ENCODE data around the gene PCGF1. TPM values are rescaled to one million over a fixed set of nuclear protein-coding genes. Genes with fewer than 3 reads are reported as not detected.

Gene PCGF1
- total RNA-seq, 4 donors from 2014 or later = 4.4 to 16.2 (median 14.7) TPM

DNA sequence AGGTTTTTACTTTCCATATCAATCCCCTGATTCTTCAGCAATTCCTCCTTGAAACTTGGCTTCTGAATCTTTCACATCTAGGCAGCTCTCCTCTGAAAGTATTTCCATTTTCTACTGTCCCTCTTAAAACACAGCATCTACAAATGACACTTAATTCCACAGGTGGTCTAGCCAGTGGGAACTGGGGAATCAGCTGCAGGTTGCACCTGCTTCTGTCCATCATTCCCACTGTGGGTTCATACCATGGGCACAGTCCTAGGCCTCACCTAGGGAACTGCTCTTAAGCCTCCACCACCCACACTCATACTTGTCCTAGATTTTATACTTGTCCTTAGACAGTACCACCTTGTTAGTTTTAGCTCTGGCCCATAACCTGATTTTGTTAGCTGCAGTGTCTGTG lies 44.0 kb upstream of the PCGF1 start:
- H3K27me3 ChIP-seq = peaks cover 0 to 57% (median 0%) of the 10 kb centered on the region in 4 donors
- intact Hi-C loops (cut with DNase I) = no loop called here
- H3K4me1 ChIP-seq = peaks cover 14 to 55% (median 26%) of the 10 kb centered on the region in 3 donors
- H3K36me3 ChIP-seq = peaks cover 0 to 5% (median 0%) of the 10 kb centered on the region in 3 donors
- DNase-seq = no peak
- no peaks in the 10 kb centered on the region for H3K9me3 ChIP-seq
- TF ChIP-seq, protein P1, sequence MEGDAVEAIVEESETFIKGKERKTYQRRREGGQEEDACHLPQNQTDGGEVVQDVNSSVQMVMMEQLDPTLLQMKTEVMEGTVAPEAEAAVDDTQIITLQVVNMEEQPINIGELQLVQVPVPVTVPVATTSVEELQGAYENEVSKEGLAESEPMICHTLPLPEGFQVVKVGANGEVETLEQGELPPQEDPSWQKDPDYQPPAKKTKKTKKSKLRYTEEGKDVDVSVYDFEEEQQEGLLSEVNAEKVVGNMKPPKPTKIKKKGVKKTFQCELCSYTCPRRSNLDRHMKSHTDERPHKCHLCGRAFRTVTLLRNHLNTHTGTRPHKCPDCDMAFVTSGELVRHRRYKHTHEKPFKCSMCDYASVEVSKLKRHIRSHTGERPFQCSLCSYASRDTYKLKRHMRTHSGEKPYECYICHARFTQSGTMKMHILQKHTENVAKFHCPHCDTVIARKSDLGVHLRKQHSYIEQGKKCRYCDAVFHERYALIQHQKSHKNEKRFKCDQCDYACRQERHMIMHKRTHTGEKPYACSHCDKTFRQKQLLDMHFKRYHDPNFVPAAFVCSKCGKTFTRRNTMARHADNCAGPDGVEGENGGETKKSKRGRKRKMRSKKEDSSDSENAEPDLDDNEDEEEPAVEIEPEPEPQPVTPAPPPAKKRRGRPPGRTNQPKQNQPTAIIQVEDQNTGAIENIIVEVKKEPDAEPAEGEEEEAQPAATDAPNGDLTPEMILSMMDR (IDR thresholded peaks at IDR 0.05) = no peak
- TF ChIP-seq POLR2A (IDR thresholded peaks at IDR 0.05) = no peak
- H3K4me3 ChIP-seq = no peak overlapping the region
- no peak overlapping the region for H3K27ac ChIP-seq

DNA sequence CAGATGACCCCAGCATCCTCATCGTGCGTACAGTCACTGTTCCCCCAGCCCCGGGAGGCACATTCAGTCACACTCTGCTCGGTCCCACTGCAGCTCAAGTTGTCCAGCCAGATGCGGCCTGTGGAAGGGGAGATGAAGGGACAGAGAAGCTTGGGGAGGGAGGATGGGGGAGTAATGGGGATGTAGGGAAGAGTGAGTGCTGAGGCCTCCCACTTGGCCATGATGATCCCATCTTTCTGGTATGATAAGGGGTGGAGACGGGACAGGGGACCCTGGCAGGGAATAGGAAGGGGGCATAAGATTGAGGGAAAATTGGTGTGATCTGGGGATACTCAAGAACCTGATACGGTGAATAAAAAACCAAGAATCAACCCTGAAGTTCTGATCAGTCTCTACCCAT lies 42.7 kb upstream of the PCGF1 start:
- Histone ChIP-seq H3K4me3 (no peak overlapping the region), H3K27me3 (peaks cover 0 to 49% (median 0%) of the 10 kb centered on the region in 4 donors), H3K4me1 (peaks cover 14 to 47% (median 22%) of the 10 kb centered on the region in 3 donors), H3K27ac (no peak overlapping the region), H3K36me3 (no peaks in the 10 kb centered on the region), H3K9me3 (no peaks in the 10 kb centered on the region)
- intact Hi-C loops (cut with DNase I) = no loop called here
- no peak for TF ChIP-seq POLR2A (IDR thresholded peaks at IDR 0.05)
- TF ChIP-seq, protein P1 (IDR thresholded peaks at IDR 0.05) = no peak
- DNase-seq = no peak
- 90 to 93% methylated on average over 3 to 7 of the region's 7 CpGs for WGBS, 2 donors

DNA sequence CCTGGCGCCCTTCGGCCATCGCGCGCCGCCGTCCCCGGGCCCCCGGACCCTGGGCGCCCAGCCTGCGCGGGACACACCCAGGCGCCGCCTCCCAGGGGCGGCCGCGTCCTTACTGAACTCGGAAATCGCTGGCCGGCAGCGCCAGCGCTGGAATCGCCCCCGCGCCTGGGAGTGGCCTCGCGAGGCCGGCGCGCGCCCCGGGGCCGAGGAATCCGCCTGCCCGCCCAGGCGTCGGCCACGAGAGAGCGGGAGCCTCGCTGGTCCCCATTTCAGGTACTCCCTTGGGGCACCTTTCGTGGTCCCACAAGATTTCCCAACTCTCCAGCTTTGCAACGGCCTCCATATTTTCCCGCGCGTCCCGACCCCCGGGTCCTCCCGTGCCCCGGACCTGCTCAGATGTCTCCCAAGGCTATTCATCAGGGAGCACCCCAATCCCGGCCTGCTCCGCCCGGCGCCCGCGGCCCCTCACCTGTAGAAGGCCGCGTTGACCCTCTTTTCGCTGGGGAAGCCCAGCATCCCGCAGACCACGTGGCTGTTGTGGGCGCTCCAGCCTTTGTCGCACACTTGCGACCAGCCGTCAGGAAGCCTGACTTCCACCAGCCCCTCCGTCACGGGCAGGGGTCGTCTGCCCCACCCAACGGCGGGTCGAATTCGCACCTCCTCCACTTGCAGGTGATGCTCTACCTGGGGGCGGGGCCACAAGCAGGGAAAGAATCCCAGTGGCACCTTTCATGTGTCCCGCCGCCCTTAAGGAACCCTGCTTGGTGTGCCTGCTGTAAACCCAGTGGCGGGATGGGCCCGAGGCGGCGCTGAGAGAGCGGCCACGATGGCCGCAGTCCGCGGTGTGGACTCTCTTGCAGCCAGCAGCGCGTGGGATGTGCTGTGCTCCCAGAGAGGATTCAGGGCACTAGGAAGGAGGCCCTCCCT lies 41.7 kb upstream of the PCGF1 start:
- intact Hi-C loops (cut with DNase I) = no loop called here
- no peak for DNase-seq
- Histone ChIP-seq H3K27me3 (peaks cover 0 to 38% (median 0%) of the 10 kb centered on the region in 4 donors), H3K36me3 (no peaks in the 10 kb centered on the region), H3K4me1 (peaks cover 14 to 36% (median 21%) of the 10 kb centered on the region in 3 donors), H3K27ac (peak overlapping the region; percentile 49 to 78 (median 58)), H3K4me3 (peak overlapping the region; percentile 45 to 70 (median 57)), H3K9me3 (no peaks in the 10 kb centered on the region)
- 0 to 7% methylated on average over 10 to 24 of the region's 85 CpGs for WGBS, 2 donors
- TF ChIP-seq, protein P1 (IDR thresholded peaks at IDR 0.05) = no peak
- TF ChIP-seq POLR2A (IDR thresholded peaks at IDR 0.05) = peak in 1 of 4 donors; percentile 19

DNA sequence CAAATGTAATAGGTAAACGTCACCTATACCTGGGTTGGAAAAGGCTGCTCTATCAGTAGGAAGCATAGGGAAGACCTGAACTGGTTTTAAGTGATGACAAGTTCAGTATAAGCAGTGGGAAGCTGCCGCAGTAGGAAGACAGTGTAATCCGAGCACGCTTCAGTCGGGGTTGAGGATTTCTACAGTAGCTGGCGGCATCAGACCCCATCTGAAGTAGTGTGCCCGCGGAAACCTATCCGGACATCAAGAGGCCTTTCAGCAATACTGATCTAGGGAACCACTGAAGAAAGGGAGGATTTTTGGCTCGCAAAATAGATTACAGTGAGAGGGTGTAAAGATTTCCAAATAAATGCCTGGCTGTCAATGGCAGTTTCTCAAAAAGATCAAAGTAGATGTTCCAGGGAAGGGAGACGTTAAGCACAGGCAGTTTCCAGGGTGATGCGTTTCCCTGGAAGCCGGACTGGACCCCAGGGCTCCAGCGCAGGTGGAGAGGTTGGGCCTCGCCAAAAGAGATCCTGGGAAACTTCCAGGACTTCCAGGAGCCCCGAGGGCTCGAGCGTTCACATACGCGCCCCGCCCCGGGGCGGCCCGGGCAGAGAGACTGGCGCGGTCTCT lies 40.9 kb upstream of the PCGF1 start:
- H3K27ac ChIP-seq = peak overlapping the region; percentile 49 to 78 (median 58)
- H3K27me3 ChIP-seq = peaks cover 0 to 30% (median 0%) of the 10 kb centered on the region in 4 donors
- peaks cover 11 to 28% (median 16%) of the 10 kb centered on the region in 3 donors for H3K4me1 ChIP-seq
- H3K36me3 ChIP-seq = no peaks in the 10 kb centered on the region
- no peaks in the 10 kb centered on the region for H3K9me3 ChIP-seq
- H3K4me3 ChIP-seq = peak overlapping the region; percentile 45 to 70 (median 57)
- TF ChIP-seq POLR2A (IDR thresholded peaks at IDR 0.05) = no peak
- TF ChIP-seq, protein P1 (IDR thresholded peaks at IDR 0.05) = no peak
- no peak for DNase-seq
- intact Hi-C loops (cut with DNase I) = no loop called here
- 20 to 26% methylated on average over 14 to 24 of the region's 26 CpGs for WGBS, 2 donors

DNA sequence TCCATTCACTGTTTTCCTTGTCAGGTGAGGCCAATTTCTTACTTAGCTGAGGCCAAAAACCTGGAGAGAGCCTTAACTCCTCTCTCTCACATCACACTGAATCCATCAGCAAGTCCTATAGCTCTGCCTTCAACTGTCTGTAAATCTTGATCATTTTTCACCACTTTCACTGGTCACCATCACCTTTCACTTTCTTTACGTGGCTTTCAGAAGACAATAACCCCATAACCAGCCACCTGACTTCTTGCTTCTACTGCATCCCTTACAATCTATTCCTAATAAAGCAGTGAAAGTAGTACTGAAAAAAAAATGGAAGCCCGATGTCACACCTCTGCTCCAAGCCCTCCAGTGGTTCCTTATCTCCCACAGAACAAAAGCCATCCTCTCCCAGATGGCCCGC lies 38.5 kb upstream of the PCGF1 start:
- Histone ChIP-seq H3K27ac (no peak overlapping the region), H3K4me1 (peaks cover 6 to 20% (median 16%) of the 10 kb centered on the region in 3 donors), H3K9me3 (no peaks in the 10 kb centered on the region), H3K36me3 (no peaks in the 10 kb centered on the region), H3K4me3 (no peak overlapping the region), H3K27me3 (peaks cover 0 to 26% (median 0%) of the 10 kb centered on the region in 4 donors)
- DNase-seq = no peak
- TF ChIP-seq, protein P1 (IDR thresholded peaks at IDR 0.05) = no peak
- no peak for TF ChIP-seq POLR2A (IDR thresholded peaks at IDR 0.05)
- intact Hi-C loops (cut with DNase I) = no loop called here
- WGBS, 2 donors = 83 to 85% methylated on average over 3 of the region's 3 CpGs

All from esophagus squamous epithelium (tissue), 5 donors.